ENCODE results near the gene USP28.

DNA sequence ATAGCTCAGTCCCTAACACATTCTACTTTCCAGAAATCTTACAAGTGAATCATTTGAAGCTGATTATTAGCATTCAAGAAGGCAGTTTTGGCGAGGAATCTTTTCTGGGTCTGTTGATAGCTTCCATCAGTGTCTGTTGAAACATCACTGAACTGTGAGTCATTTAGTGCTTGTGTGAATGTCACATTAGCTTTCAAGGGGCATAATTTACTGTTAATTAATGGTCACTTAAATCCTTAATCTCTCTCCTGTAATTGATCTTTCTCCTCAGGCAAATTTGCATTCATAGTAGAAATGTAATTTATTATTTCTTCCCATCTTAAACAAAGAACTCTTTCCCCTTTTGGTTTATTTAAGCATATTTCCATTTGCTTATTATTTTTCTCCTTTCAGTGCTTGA lies 31.8 kb upstream of the USP28 start:
- TF ChIP-seq SPI1 (IDR thresholded peaks at IDR 0.05; ENCODE audit: low read depth, low read length) (no peak), POLR2A (IDR thresholded peaks at IDR 0.05; ENCODE audit: low read depth, low read length) (no peak)
